G401.6 (cell line): ENCODE data around the gene SPP1.
"Not testable (repeated sequence)": the region's sequence is repeated elsewhere in the genome, so short reads cannot be mapped to it uniquely, and the experiment has no call there.

ENCODE experiments used
- FAIRE-seq: peaks from 2 replicates; lab custom pipeline; 2012; peaks lifted over from hg19 to GRCh38; lab: Jason Lieb, UNC

Gene SPP1

GRCh38 chr4:88025868-88026661 lies 50.6 kb downstream of the SPP1 start:
- FAIRE-seq, result not testable (repeated sequence)

GRCh38 chr4:88027611-88028608 lies 52.4 kb downstream of the SPP1 start:
- no peak for FAIRE-seq

GRCh38 chr4:88028946-88029345 lies 53.4 kb downstream of the SPP1 start:
- no peak for FAIRE-seq

GRCh38 chr4:88029556-88029955 lies 54.0 kb downstream of the SPP1 start:
- no peak for FAIRE-seq

- FAIRE-seq, result no peak
These were observed 55.2 kb downstream of the SPP1 start for GRCh38 chr4:88030565-88031310.
